Testis (tissue), 2 donors: Measurements from ENCODE around the gene RBM12.
A peak's percentile ranks its signal among the peaks of the same experiment; 100 is the strongest.

Experiments
- POLR2A ChIP-seq: fragments of 450-650 bp; IDR thresholded peaks from one replicate; pipeline ENCODE4 v1.6.1; 2017; ENCODE audit warnings: antibody characterized with exemption, mild to moderate bottlenecking, moderate library complexity
- TF ChIP-seq, protein P1 (sequence below), 3 experiments: fragments of 450-650 bp in 2 of 3; fragments of 200-600 bp in 1 of 3; sonication (generic) in 1 of 3; IDR thresholded peaks; one replicate each; pipeline ENCODE4 v1.5.1; 2016 to 2019; ENCODE audit warnings: antibody characterized with exemption in 3 of 3, mild to moderate bottlenecking in 2 of 3, moderate library complexity in 1 of 3

DNA sequence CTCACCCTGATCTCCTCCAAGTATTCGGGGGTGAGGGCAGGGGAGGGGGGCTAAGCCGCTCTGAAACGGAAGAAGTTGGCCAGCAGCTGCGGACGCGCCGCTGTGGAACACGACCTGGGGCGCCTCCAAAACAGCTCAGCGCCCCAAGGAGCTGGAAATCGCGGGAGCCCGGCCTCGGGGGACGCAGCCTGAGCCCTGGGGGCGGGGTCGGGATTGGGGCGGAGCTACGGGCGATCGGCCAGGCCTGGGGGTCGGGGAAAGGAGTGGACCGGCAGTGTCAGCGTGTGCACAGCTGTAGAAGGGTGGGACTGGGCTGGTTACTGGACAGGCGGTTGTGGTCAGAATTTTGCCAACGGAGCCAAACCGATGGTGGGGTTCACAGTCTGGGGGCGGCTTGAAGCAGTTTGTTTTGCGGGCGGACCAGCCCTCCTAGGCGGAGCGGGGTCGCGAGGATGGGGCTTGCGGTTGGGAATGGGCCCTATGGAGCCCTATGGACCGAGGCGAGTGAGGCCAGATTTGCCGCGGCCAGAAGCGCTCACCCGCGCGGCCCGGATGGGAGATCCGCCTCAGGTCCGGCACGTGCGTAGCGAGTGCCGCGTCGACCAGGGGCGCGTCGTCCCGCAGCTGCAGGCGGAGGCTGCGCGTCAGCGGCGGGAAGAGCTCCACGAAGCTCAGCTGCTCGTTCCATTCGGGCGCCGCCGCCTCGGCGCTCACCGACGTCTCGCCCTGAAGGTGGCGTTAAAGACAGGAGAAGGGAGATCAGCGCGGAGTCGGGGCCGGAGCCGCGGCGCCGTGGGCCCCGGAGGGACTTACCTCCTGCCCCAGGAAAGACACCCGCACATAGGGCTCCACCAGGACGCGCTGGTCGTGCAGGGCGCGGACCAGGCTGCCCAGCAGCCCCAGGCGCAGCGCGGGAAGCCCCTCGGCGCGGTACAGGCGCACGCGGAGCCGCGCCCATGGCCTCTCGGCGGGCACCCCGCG, 63.4 kb downstream of the RBM12 start:
- no peak for TF ChIP-seq POLR2A
- TF ChIP-seq, protein P1, sequence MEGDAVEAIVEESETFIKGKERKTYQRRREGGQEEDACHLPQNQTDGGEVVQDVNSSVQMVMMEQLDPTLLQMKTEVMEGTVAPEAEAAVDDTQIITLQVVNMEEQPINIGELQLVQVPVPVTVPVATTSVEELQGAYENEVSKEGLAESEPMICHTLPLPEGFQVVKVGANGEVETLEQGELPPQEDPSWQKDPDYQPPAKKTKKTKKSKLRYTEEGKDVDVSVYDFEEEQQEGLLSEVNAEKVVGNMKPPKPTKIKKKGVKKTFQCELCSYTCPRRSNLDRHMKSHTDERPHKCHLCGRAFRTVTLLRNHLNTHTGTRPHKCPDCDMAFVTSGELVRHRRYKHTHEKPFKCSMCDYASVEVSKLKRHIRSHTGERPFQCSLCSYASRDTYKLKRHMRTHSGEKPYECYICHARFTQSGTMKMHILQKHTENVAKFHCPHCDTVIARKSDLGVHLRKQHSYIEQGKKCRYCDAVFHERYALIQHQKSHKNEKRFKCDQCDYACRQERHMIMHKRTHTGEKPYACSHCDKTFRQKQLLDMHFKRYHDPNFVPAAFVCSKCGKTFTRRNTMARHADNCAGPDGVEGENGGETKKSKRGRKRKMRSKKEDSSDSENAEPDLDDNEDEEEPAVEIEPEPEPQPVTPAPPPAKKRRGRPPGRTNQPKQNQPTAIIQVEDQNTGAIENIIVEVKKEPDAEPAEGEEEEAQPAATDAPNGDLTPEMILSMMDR (IDR thresholded peaks at IDR 0.05), result peak in 2 of 3 experiments; percentile 31 to 34
